Stimulated activated CD4-positive, alpha-beta T cell treated with anti-CD3 and anti-CD28 coated beads, Interleukin-2, amount 100 ng/mL, for 48 hours (primary cell): Measurements from ENCODE around the gene EMX2.

ENCODE experiments used
- DNase-seq, 2 donors: peaks; one replicate each; pipeline ENCODE4 v3.0.0-alpha.2; 2020

Gene EMX2

GRCh38 chr10:117532451-117533107 lies 10.0 kb upstream of the EMX2 start:
- no peak for DNase-seq

- no peak for DNase-seq
Measured at GRCh38 chr10:117533507-117534281, 8.9 kb upstream of the EMX2 start.

- no peak for DNase-seq
Measured at GRCh38 chr10:117534321-117535297, 7.9 kb upstream of the EMX2 start.

GRCh38 chr10:117535298-117536071 lies 7.1 kb upstream of the EMX2 start:
- DNase-seq: no peak

GRCh38 chr10:117536072-117536865 lies 6.3 kb upstream of the EMX2 start:
- DNase-seq: no peak

GRCh38 chr10:117536866-117537435 lies 5.6 kb upstream of the EMX2 start:
- no peak for DNase-seq

GRCh38 chr10:117537436-117537903 lies 5.1 kb upstream of the EMX2 start:
- DNase-seq: no peak

GRCh38 chr10:117537904-117538524 lies 4.5 kb upstream of the EMX2 start:
- DNase-seq: no peak

- no peak for DNase-seq
Measured at GRCh38 chr10:117539361-117539773, 3.2 kb upstream of the EMX2 start.

- DNase-seq: no peak
Measured at GRCh38 chr10:117539903-117540639, 2.5 kb upstream of the EMX2 start.

GRCh38 chr10:117540640-117541404 lies 1.7 kb upstream of the EMX2 start:
- no peak for DNase-seq

GRCh38 chr10:117541405-117541908 lies 1.1 kb upstream of the EMX2 start:
- no peak for DNase-seq

- DNase-seq: no peak
Measured at GRCh38 chr10:117541909-117542705, 439 bp upstream of the EMX2 start.

- DNase-seq: no peak
Measured at GRCh38 chr10:117543225-117544003, 868 bp downstream of the EMX2 start.

GRCh38 chr10:117544004-117544701 lies 1.6 kb downstream of the EMX2 start:
- DNase-seq: no peak

GRCh38 chr10:117544711-117545140 lies 2.2 kb downstream of the EMX2 start:
- no peak for DNase-seq
